ENCODE data around the gene PARD6A.
"Not testable (repeated sequence)": the region's sequence is repeated elsewhere in the genome, so short reads cannot be mapped to it uniquely, and the experiment has no call there.

The PARD6A gene

GRCh38 chr16:67683767-67684166 lies 23.0 kb downstream of the PARD6A start:
- H3K27ac ChIP-seq (ENCODE audit: low read depth, low read length): no peak overlapping the region

GRCh38 chr16:67685388-67686112 lies 24.8 kb downstream of the PARD6A start:
- Histone ChIP-seq H3K9me3 (ENCODE audit: control insufficient read depth in 5 of 5, low read length in 5 of 5) (no peaks in the 10 kb centered on the region), H3K27ac (ENCODE audit: low read depth, low read length) (peak overlapping the region; percentile 43), H3K4me3 (ENCODE audit: low read depth in 1 of 5, low read length in 5 of 5) (no peak overlapping the region), H3K4me1 (ENCODE audit: control insufficient read depth in 5 of 5, insufficient read depth in 5 of 5, low read length in 5 of 5) (peaks cover 0 to 20% (median 13%) of the 10 kb centered on the region in 5 donors), H3K36me3 (ENCODE audit: control insufficient read depth in 5 of 5, insufficient read depth in 5 of 5, low read length in 5 of 5) (peaks cover 0 to 25% (median 17%) of the 10 kb centered on the region in 5 donors), H3K9ac (ENCODE audit: low read length in 5 of 5) (peak overlapping the region in 1 of 5 donors; percentile 18), H3K27me3 (ENCODE audit: control insufficient read depth in 5 of 5, insufficient read depth in 4 of 5, low read length in 5 of 5) (no peaks in the 10 kb centered on the region)

More at GRCh38 chr16:67683767-67684166, 23.0 kb downstream of the PARD6A start:
- Histone ChIP-seq H3K27me3 (ENCODE audit: control insufficient read depth in 5 of 5, insufficient read depth in 4 of 5, low read length in 5 of 5) (no peaks in the 10 kb centered on the region), H3K9me3 (ENCODE audit: control insufficient read depth in 5 of 5, low read length in 5 of 5) (no peaks in the 10 kb centered on the region), H3K9ac (ENCODE audit: low read length in 5 of 5) (no peak overlapping the region), H3K36me3 (ENCODE audit: control insufficient read depth in 5 of 5, insufficient read depth in 5 of 5, low read length in 5 of 5) (peaks cover 0 to 31% (median 17%) of the 10 kb centered on the region in 5 donors), H3K4me3 (ENCODE audit: low read depth in 1 of 5, low read length in 5 of 5) (no peak overlapping the region), H3K4me1 (ENCODE audit: control insufficient read depth in 5 of 5, insufficient read depth in 5 of 5, low read length in 5 of 5) (peaks cover 0 to 21% (median 14%) of the 10 kb centered on the region in 5 donors)

- H3K4me3 ChIP-seq (ENCODE audit: low read depth in 1 of 5, low read length in 5 of 5); H3K27me3 ChIP-seq (ENCODE audit: control insufficient read depth in 5 of 5, insufficient read depth in 4 of 5, low read length in 5 of 5); H3K27ac ChIP-seq (ENCODE audit: low read depth, low read length); H3K9me3 ChIP-seq (ENCODE audit: control insufficient read depth in 5 of 5, low read length in 5 of 5); H3K9ac ChIP-seq (ENCODE audit: low read length in 5 of 5); H3K36me3 ChIP-seq (ENCODE audit: control insufficient read depth in 5 of 5, insufficient read depth in 5 of 5, low read length in 5 of 5): not testable (repeated sequence)
- peaks cover 0 to 13% (median 8%) of the 10 kb centered on the region in 5 donors for H3K4me1 ChIP-seq (ENCODE audit: control insufficient read depth in 5 of 5, insufficient read depth in 5 of 5, low read length in 5 of 5)
Measured at GRCh38 chr16:67693517-67694285, 32.9 kb downstream of the PARD6A start.

- Histone ChIP-seq H3K27me3 (ENCODE audit: control insufficient read depth in 5 of 5, insufficient read depth in 4 of 5, low read length in 5 of 5) (no peaks in the 10 kb centered on the region), H3K27ac (ENCODE audit: low read depth, low read length) (no peak overlapping the region), H3K36me3 (ENCODE audit: control insufficient read depth in 5 of 5, insufficient read depth in 5 of 5, low read length in 5 of 5) (peaks cover 0 to 7% (median 6%) of the 10 kb centered on the region in 5 donors), H3K9ac (ENCODE audit: low read length in 5 of 5) (no peak overlapping the region), H3K4me3 (ENCODE audit: low read depth in 1 of 5, low read length in 5 of 5) (no peak overlapping the region), H3K9me3 (ENCODE audit: control insufficient read depth in 5 of 5, low read length in 5 of 5) (no peaks in the 10 kb centered on the region), H3K4me1 (ENCODE audit: control insufficient read depth in 5 of 5, insufficient read depth in 5 of 5, low read length in 5 of 5) (peaks cover 0 to 13% (median 8%) of the 10 kb centered on the region in 5 donors)
Measured at GRCh38 chr16:67694611-67695010, 33.9 kb downstream of the PARD6A start.

GRCh38 chr16:67697422-67698185 lies 36.8 kb downstream of the PARD6A start:
- Histone ChIP-seq H3K27ac (ENCODE audit: low read depth, low read length) (no peak overlapping the region), H3K36me3 (ENCODE audit: control insufficient read depth in 5 of 5, insufficient read depth in 5 of 5, low read length in 5 of 5) (peaks cover 0 to 7% (median 6%) of the 10 kb centered on the region in 5 donors), H3K9ac (ENCODE audit: low read length in 5 of 5) (no peak overlapping the region), H3K4me1 (ENCODE audit: control insufficient read depth in 5 of 5, insufficient read depth in 5 of 5, low read length in 5 of 5) (peaks cover 0 to 13% (median 8%) of the 10 kb centered on the region in 5 donors), H3K4me3 (ENCODE audit: low read depth in 1 of 5, low read length in 5 of 5) (no peak overlapping the region), H3K27me3 (ENCODE audit: control insufficient read depth in 5 of 5, insufficient read depth in 4 of 5, low read length in 5 of 5) (no peaks in the 10 kb centered on the region), H3K9me3 (ENCODE audit: control insufficient read depth in 5 of 5, low read length in 5 of 5) (no peaks in the 10 kb centered on the region)

- no peak overlapping the region for H3K9ac ChIP-seq (ENCODE audit: low read length in 5 of 5)
- H3K9me3 ChIP-seq (ENCODE audit: control insufficient read depth in 5 of 5, low read length in 5 of 5): no peaks in the 10 kb centered on the region
- H3K27ac ChIP-seq (ENCODE audit: low read depth, low read length): no peak overlapping the region
- H3K4me3 ChIP-seq (ENCODE audit: low read depth in 1 of 5, low read length in 5 of 5): no peak overlapping the region
- peaks cover 0 to 7% (median 1%) of the 10 kb centered on the region in 5 donors for H3K4me1 ChIP-seq (ENCODE audit: control insufficient read depth in 5 of 5, insufficient read depth in 5 of 5, low read length in 5 of 5)
- peaks cover 0 to 7% (median 6%) of the 10 kb centered on the region in 5 donors for H3K36me3 ChIP-seq (ENCODE audit: control insufficient read depth in 5 of 5, insufficient read depth in 5 of 5, low read length in 5 of 5)
- no peaks in the 10 kb centered on the region for H3K27me3 ChIP-seq (ENCODE audit: control insufficient read depth in 5 of 5, insufficient read depth in 4 of 5, low read length in 5 of 5)
Measured at GRCh38 chr16:67699265-67699664, 38.5 kb downstream of the PARD6A start.

GRCh38 chr16:67701420-67701819 lies 40.7 kb downstream of the PARD6A start:
- Histone ChIP-seq H3K9me3 (ENCODE audit: control insufficient read depth in 5 of 5, low read length in 5 of 5) (no peaks in the 10 kb centered on the region), H3K4me1 (ENCODE audit: control insufficient read depth in 5 of 5, insufficient read depth in 5 of 5, low read length in 5 of 5) (peaks cover 0 to 7% (median 0%) of the 10 kb centered on the region in 5 donors), H3K36me3 (ENCODE audit: control insufficient read depth in 5 of 5, insufficient read depth in 5 of 5, low read length in 5 of 5) (peaks cover 0 to 7% (median 6%) of the 10 kb centered on the region in 5 donors), H3K27ac (ENCODE audit: low read depth, low read length) (no peak overlapping the region), H3K27me3 (ENCODE audit: control insufficient read depth in 5 of 5, insufficient read depth in 4 of 5, low read length in 5 of 5) (no peaks in the 10 kb centered on the region), H3K9ac (ENCODE audit: low read length in 5 of 5) (no peak overlapping the region), H3K4me3 (ENCODE audit: low read depth in 1 of 5, low read length in 5 of 5) (no peak overlapping the region)

GRCh38 chr16:67702130-67702529 lies 41.4 kb downstream of the PARD6A start:
- Histone ChIP-seq H3K36me3 (ENCODE audit: control insufficient read depth in 5 of 5, insufficient read depth in 5 of 5, low read length in 5 of 5) (peaks cover 0 to 7% (median 6%) of the 10 kb centered on the region in 5 donors), H3K4me1 (ENCODE audit: control insufficient read depth in 5 of 5, insufficient read depth in 5 of 5, low read length in 5 of 5) (peaks cover 0 to 7% (median 0%) of the 10 kb centered on the region in 5 donors), H3K4me3 (ENCODE audit: low read depth in 1 of 5, low read length in 5 of 5) (no peak overlapping the region), H3K9ac (ENCODE audit: low read length in 5 of 5) (no peak overlapping the region), H3K27ac (ENCODE audit: low read depth, low read length) (no peak overlapping the region), H3K9me3 (ENCODE audit: control insufficient read depth in 5 of 5, low read length in 5 of 5) (no peaks in the 10 kb centered on the region), H3K27me3 (ENCODE audit: control insufficient read depth in 5 of 5, insufficient read depth in 4 of 5, low read length in 5 of 5) (no peaks in the 10 kb centered on the region)

- H3K9me3 ChIP-seq (ENCODE audit: control insufficient read depth in 5 of 5, low read length in 5 of 5): no peaks in the 10 kb centered on the region
- peak overlapping the region in 1 of 5 donors; percentile 25 for H3K9ac ChIP-seq (ENCODE audit: low read length in 5 of 5)
- H3K36me3 ChIP-seq (ENCODE audit: control insufficient read depth in 5 of 5, insufficient read depth in 5 of 5, low read length in 5 of 5): no peaks in the 10 kb centered on the region
- H3K27me3 ChIP-seq (ENCODE audit: control insufficient read depth in 5 of 5, insufficient read depth in 4 of 5, low read length in 5 of 5): no peaks in the 10 kb centered on the region
- no peak overlapping the region for H3K4me3 ChIP-seq (ENCODE audit: low read depth in 1 of 5, low read length in 5 of 5)
- H3K27ac ChIP-seq (ENCODE audit: low read depth, low read length): no peak overlapping the region
- peaks cover 2 to 10% (median 6%) of the 10 kb centered on the region in 5 donors for H3K4me1 ChIP-seq (ENCODE audit: control insufficient read depth in 5 of 5, insufficient read depth in 5 of 5, low read length in 5 of 5)
Measured at GRCh38 chr16:67703626-67704025, 42.9 kb downstream of the PARD6A start.
